ENCODE results near the gene RELL2. TPM values are rescaled to one million over a fixed set of nuclear protein-coding genes. Genes with fewer than 3 reads are reported as not detected.
A peak's percentile ranks its signal among the peaks of the same experiment; 100 is the strongest.

The RELL2 gene
- total RNA-seq, 1 donor from 2014 or later, result 4.5 TPM

- peak; percentile 38 for ATAC-seq
Measured at GRCh38 chr5:141680751-141681201, 44.0 kb downstream of the RELL2 start.

DNA sequence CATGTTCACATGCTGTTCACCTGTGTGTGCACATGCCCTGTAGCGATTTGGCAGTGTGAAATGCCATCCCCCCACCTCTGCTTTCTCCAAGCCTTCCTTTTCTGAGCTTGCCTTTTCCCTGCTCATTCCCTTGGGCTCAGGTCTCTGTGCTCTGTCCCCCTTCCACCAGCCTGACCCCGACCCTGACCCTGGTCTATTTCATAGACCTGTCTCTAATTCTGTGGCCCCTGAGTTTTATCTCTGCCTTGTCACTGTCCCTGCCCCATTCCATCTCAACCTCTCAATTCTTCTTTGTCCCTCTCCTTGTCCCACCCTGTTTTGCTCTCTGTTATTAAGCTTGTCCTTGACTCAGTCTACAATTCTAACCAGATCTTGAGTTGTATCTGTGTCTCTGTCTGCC lies 44.5 kb downstream of the RELL2 start:
- ATAC-seq, result no peak

GRCh38 chr5:141681695-141682641 lies 45.2 kb downstream of the RELL2 start, which contains the start of gene ARAP3:
TSS of gene ARAP3 (minus strand) at chr5:141682230. CDS start at chr5:141680486, 1,744 bp downstream.
- ATAC-seq, result peak; percentile 94

- no peak for ATAC-seq
Measured at GRCh38 chr5:141683596-141684141, 46.9 kb downstream of the RELL2 start.

GRCh38 chr5:141685591-141685990 lies 48.8 kb downstream of the RELL2 start:
- ATAC-seq, result no peak

DNA sequence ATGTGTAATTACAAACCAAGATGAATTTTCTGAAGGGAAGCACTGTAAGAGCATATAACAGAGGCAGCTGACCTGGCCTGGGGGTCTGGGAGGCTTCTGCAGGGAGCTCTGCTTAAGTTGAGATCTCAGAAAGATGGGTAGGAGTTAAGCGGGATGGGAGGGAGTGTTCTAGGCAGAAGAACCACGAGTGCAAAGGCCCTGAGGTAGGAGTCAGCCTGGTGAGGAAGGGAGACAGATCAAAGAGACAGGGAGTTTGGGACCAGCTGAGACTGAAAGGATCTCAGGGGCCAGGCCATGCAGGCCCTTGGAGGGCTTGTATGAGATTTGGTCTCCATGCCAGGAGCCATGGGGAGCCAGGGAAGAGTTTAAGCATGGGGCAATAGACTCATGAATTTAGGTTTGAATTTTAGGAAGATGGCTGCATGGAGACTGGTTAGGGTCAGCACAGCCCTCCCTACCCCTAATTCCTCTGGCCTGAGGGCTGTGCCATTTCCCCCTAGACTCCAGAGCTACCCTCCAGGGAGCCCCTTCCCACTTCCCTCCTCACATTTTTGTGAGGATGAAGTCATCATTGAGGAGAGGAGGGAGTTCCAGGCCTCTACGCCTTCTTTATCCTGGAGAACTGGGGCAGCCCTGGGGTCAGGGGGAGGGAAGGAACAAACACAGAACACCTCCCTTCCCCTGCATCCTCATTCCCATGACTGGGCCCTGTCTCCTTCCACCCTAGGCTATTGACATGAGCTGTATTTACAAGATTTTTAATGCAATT lies 50.0 kb downstream of the RELL2 start:
- no peak for ATAC-seq

Other genes with a start within 250 kb of the RELL2 start
- 2.8 TPM for gene PCDHGB4, start 249.3 kb upstream of the RELL2 start, total RNA-seq
- 0.64 TPM for gene PCDHGA8, start 244.4 kb upstream of the RELL2 start, total RNA-seq
- 5.8 TPM for gene PCDHGB5, start 239.1 kb upstream of the RELL2 start, total RNA-seq
- 3.1 TPM for gene PCDHGA9, start 234.2 kb upstream of the RELL2 start, total RNA-seq
- gene PCDHGB6, start 229.0 kb upstream of the RELL2 start, total RNA-seq, result 3.0 TPM
- gene PCDHGA10, start 224.0 kb upstream of the RELL2 start, total RNA-seq, result 5.3 TPM
- 3.3 TPM for gene PCDHGB7, start 219.3 kb upstream of the RELL2 start, total RNA-seq
- gene PCDHGA11, start 215.9 kb upstream of the RELL2 start, total RNA-seq, result 1.9 TPM
- gene PCDHGA12, start 206.5 kb upstream of the RELL2 start, total RNA-seq, result 1.5 TPM
- gene PCDHGC3, start 161.0 kb upstream of the RELL2 start, total RNA-seq, result 38.8 TPM
- 1.1 TPM for gene PCDHGC4, start 152.0 kb upstream of the RELL2 start, total RNA-seq
- 1.0 TPM for gene PCDHGC5, start 147.9 kb upstream of the RELL2 start, total RNA-seq
- gene DIAPH1, start 18.0 kb upstream of the RELL2 start, total RNA-seq, result 108 TPM
- gene HDAC3, start 148 bp upstream of the RELL2 start, total RNA-seq, result 48.2 TPM
- 5.8 TPM for gene FCHSD1, start 14.4 kb downstream of the RELL2 start, total RNA-seq
- 3.3 TPM for gene ARAP3, start 45.2 kb downstream of the RELL2 start, total RNA-seq
- 62.7 TPM for gene PCDH1, start 241.4 kb downstream of the RELL2 start, total RNA-seq

All from esophagus mucosa (tissue), 1 donor.